GM12878 (cell line): ENCODE data around the gene HMBS. TPM values are rescaled to one million over a fixed set of nuclear protein-coding genes. Genes with fewer than 3 reads are reported as not detected.
A peak's percentile ranks its signal among the peaks of the same experiment; 100 is the strongest.

Source experiments
- ASH2L ChIP-seq: fragments of 300-600, 200-600 bp; sonication (generic); IDR thresholded peaks from 2 replicates; pipeline ENCODE4 v1.6.1; 2017; ENCODE audit warnings: low read depth, mild to moderate bottlenecking, borderline replicate concordance
- BHLHE40 ChIP-seq, 2 experiments: fragments of 450-650 bp in 1 of 2; IDR thresholded peaks; 2 replicates each; pipeline ENCODE4 v1.6.1; 2011 to 2017; ENCODE audit warnings: low read depth in 2 of 2, borderline replicate concordance in 1 of 2, improper control_type of control experiment in 1 of 2, low read length in 1 of 2, mild to moderate bottlenecking in 1 of 2
- CHD2 ChIP-seq: IDR thresholded peaks from 2 replicates; pipeline ENCODE4 v1.6.1; 2011; ENCODE audit warnings: low read depth, low read length, improper control_type of control experiment, borderline replicate concordance
- CREB1 ChIP-seq: IDR thresholded peaks from 2 replicates; pipeline ENCODE4 v1.6.1; 2012; ENCODE audit warnings: low read depth, mild to moderate bottlenecking, inconsistent platforms
- EED ChIP-seq: sonication (generic); IDR thresholded peaks from 2 replicates; pipeline ENCODE4 v1.6.1; 2016; ENCODE audit warnings: antibody characterized with exemption, low read depth
- GABPA ChIP-seq: IDR thresholded peaks from 2 replicates; pipeline ENCODE4 v1.6.1; 2014; ENCODE audit warnings: antibody characterized with exemption, low read depth, mild to moderate bottlenecking, inconsistent platforms
- JUNB ChIP-seq: IDR thresholded peaks from 2 replicates; pipeline ENCODE4 v1.6.1; 2016; ENCODE audit warnings: antibody characterized with exemption, mild to moderate bottlenecking
- KAT2A ChIP-seq: conservative IDR thresholded peaks from 2 replicates; pipeline ENCODE4 v1.6.1; 2011; ENCODE audit warnings: low read depth, low read length; ENCODE audit not compliant: control insufficient read depth
- LARP7 ChIP-seq: fragments of 450-650 bp; IDR thresholded peaks from 2 replicates; pipeline ENCODE4 v1.6.1; 2017; ENCODE audit warnings: mild to moderate bottlenecking
- NBN ChIP-seq: fragments of 450-650 bp; IDR thresholded peaks from 2 replicates; pipeline ENCODE4 v1.6.1; 2016
- SMARCA5 ChIP-seq: fragments of 450-650 bp; IDR thresholded peaks from 2 replicates; pipeline ENCODE4 v1.6.1; 2017; ENCODE audit warnings: mild to moderate bottlenecking
- SREBF1 ChIP-seq: IDR thresholded peaks from 2 replicates; pipeline ENCODE4 v1.6.1; 2012; ENCODE audit warnings: mild to moderate bottlenecking, low read length
- polyA plus RNA-seq, 11 experiments: library from polyadenylated mRNA; depleted of rRNA in 4 of 11; unstranded in 6 of 11; stranded (reverse) in 5 of 11; fragments of >200 nt; fragmentation: Nextera tagmentation in 4 of 11; fragmentation: Illumina TruSeq in 1 of 11; extraction: Ambion mirVana in 4 of 11; extraction: Trizol in 1 of 11; gene quantifications; 1 replicate in 1 of 11; 2 replicates in 10 of 11; pipeline versions ENCODE4 v1.2.1 to v1.2.3, GENCODE V29; 2011 to 2016; ENCODE audit warnings: inconsistent platforms in 2 of 11, missing spikeins in 2 of 11, low read depth in 1 of 11
- total RNA-seq, 4 experiments: library from RNA; depleted of rRNA in 3 of 4; stranded (reverse); fragments of >200 nt in 3 of 4; fragmentation: Illumina TruSeq in 1 of 4; extraction: Trizol in 1 of 4; gene quantifications; 2 replicates each; pipeline versions ENCODE4 v1.2.1 to v1.2.3, GENCODE V29; 2013 to 2021
- TF ChIP-seq, protein P1 (sequence below): fragments of 450-650 bp; IDR thresholded peaks from 2 replicates; pipeline ENCODE4 v1.6.1; 2018; ENCODE audit warnings: borderline replicate concordance, mild to moderate bottlenecking; ENCODE audit not compliant: partially characterized antibody
- TF ChIP-seq, protein P2 (sequence below): fragments of 450-650 bp; IDR thresholded peaks from 2 replicates; pipeline ENCODE4 v1.6.1; 2017; ENCODE audit warnings: borderline replicate concordance
- TF ChIP-seq, protein P3 (sequence below): IDR thresholded peaks from 2 replicates; pipeline ENCODE4 v1.6.1; 2012; ENCODE audit warnings: low read depth, low read length, improper control_type of control experiment
- TF ChIP-seq, protein P4 (sequence below): IDR thresholded peaks from 2 replicates; pipeline ENCODE4 v1.6.1; 2012; ENCODE audit warnings: low read depth, low read length, improper control_type of control experiment
- TF ChIP-seq, protein P5 (sequence below): fragments of 150-350 bp; IDR thresholded peaks from 2 replicates; pipeline ENCODE4 v1.6.1; 2014; ENCODE audit warnings: mild to moderate bottlenecking, low read depth, low read length
- TF ChIP-seq, protein P6 (sequence below): fragments of 450-650 bp; IDR thresholded peaks from 2 replicates; pipeline ENCODE4 v1.6.1; 2017; ENCODE audit warnings: mild to moderate bottlenecking, moderate library complexity

HMBS gene
- total and polyA plus RNA-seq, 10 of the 15 experiments (the other 5 are each of a cell fraction or from before 2014, with no cell fraction given) = 17.7 to 96.7 (median 49.7) TPM

DNA sequence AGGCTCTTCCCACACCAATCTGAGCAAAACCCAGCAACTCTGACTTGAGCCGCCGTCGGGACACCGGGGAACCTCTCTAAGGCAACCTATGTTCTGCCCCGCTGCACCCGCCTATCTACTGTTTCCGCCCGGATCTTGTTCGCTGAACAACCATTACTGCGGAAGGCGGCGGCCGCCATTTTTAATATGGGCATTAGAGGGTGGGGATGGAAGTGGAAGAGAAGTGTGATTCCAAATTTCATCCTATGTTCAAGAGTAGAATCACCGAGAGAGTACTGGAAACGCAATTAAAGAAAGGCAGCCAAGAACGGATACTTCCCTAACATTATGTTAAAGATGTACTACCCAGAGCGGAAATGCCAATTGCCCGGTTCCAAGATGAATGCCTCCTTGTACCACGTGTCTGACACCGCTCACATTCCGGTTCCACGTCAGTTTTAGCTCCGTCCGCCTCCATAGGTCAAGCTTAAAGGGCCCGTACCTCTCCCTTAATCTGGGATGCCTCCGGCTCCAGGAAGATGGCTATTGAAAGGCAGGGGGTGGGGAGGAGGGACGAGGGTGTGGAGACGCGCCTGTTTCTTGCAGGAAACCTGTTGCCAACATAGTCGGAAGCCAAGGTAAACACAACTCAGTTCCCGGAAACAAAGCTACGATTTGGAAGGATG is 17.2 kb downstream of the HMBS start, which contains the start of gene DPAGT1 (continued):
- TF ChIP-seq, protein P1, sequence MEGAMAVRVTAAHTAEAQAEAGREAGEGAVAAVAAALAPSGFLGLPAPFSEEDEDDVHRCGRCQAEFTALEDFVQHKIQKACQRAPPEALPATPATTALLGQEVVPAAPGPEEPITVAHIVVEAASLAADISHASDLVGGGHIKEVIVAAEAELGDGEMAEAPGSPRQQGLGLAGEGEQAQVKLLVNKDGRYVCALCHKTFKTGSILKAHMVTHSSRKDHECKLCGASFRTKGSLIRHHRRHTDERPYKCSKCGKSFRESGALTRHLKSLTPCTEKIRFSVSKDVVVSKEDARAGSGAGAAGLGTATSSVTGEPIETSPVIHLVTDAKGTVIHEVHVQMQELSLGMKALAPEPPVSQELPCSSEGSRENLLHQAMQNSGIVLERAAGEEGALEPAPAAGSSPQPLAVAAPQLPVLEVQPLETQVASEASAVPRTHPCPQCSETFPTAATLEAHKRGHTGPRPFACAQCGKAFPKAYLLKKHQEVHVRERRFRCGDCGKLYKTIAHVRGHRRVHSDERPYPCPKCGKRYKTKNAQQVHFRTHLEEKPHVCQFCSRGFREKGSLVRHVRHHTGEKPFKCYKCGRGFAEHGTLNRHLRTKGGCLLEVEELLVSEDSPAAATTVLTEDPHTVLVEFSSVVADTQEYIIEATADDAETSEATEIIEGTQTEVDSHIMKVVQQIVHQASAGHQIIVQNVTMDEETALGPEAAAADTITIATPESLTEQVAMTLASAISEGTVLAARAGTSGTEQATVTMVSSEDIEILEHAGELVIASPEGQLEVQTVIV = peak; percentile 86
- TF ChIP-seq GABPA (peak; percentile 94), CREB1 (peak; percentile 82; the same call in 1 of the 2 replicates), SMARCA5 (0 out of 2 replicates have a peak, but pooled peaks have one; percentile 22), CHD2 (no peak; the same call in 1 of the 2 replicates), NBN (peak; percentile 79; the same call in 1 of the 2 replicates), BHLHE40 (IDR thresholded peaks at IDR 0.05; ENCODE audit: borderline replicate concordance in 1 of 2, low read depth in 2 of 2, low read length in 1 of 2) (peak in 1 of 2 experiments; percentile 36; a peak in 1 of 4 replicates), ASH2L (0 out of 2 replicates have a peak, but pooled peaks have one; percentile 33), SREBF1 (no peak), KAT2A (no peak), JUNB (no peak), EED (peak; percentile 69; the same call in 1 of the 2 replicates), LARP7 (0 out of 2 replicates have a peak, but pooled peaks have one; percentile 33)
- TF ChIP-seq, protein P2, sequence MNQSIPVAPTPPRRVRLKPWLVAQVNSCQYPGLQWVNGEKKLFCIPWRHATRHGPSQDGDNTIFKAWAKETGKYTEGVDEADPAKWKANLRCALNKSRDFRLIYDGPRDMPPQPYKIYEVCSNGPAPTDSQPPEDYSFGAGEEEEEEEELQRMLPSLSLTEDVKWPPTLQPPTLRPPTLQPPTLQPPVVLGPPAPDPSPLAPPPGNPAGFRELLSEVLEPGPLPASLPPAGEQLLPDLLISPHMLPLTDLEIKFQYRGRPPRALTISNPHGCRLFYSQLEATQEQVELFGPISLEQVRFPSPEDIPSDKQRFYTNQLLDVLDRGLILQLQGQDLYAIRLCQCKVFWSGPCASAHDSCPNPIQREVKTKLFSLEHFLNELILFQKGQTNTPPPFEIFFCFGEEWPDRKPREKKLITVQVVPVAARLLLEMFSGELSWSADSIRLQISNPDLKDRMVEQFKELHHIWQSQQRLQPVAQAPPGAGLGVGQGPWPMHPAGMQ = no peak
- TF ChIP-seq, protein P3, sequence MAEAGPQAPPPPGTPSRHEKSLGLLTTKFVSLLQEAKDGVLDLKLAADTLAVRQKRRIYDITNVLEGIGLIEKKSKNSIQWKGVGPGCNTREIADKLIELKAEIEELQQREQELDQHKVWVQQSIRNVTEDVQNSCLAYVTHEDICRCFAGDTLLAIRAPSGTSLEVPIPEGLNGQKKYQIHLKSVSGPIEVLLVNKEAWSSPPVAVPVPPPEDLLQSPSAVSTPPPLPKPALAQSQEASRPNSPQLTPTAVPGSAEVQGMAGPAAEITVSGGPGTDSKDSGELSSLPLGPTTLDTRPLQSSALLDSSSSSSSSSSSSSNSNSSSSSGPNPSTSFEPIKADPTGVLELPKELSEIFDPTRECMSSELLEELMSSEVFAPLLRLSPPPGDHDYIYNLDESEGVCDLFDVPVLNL = no peak
- TF ChIP-seq, protein P4, sequence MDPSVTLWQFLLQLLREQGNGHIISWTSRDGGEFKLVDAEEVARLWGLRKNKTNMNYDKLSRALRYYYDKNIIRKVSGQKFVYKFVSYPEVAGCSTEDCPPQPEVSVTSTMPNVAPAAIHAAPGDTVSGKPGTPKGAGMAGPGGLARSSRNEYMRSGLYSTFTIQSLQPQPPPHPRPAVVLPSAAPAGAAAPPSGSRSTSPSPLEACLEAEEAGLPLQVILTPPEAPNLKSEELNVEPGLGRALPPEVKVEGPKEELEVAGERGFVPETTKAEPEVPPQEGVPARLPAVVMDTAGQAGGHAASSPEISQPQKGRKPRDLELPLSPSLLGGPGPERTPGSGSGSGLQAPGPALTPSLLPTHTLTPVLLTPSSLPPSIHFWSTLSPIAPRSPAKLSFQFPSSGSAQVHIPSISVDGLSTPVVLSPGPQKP = peak; percentile 69
- TF ChIP-seq, protein P5, sequence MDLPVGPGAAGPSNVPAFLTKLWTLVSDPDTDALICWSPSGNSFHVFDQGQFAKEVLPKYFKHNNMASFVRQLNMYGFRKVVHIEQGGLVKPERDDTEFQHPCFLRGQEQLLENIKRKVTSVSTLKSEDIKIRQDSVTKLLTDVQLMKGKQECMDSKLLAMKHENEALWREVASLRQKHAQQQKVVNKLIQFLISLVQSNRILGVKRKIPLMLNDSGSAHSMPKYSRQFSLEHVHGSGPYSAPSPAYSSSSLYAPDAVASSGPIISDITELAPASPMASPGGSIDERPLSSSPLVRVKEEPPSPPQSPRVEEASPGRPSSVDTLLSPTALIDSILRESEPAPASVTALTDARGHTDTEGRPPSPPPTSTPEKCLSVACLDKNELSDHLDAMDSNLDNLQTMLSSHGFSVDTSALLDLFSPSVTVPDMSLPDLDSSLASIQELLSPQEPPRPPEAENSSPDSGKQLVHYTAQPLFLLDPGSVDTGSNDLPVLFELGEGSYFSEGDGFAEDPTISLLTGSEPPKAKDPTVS = no peak
- TF ChIP-seq, protein P6, sequence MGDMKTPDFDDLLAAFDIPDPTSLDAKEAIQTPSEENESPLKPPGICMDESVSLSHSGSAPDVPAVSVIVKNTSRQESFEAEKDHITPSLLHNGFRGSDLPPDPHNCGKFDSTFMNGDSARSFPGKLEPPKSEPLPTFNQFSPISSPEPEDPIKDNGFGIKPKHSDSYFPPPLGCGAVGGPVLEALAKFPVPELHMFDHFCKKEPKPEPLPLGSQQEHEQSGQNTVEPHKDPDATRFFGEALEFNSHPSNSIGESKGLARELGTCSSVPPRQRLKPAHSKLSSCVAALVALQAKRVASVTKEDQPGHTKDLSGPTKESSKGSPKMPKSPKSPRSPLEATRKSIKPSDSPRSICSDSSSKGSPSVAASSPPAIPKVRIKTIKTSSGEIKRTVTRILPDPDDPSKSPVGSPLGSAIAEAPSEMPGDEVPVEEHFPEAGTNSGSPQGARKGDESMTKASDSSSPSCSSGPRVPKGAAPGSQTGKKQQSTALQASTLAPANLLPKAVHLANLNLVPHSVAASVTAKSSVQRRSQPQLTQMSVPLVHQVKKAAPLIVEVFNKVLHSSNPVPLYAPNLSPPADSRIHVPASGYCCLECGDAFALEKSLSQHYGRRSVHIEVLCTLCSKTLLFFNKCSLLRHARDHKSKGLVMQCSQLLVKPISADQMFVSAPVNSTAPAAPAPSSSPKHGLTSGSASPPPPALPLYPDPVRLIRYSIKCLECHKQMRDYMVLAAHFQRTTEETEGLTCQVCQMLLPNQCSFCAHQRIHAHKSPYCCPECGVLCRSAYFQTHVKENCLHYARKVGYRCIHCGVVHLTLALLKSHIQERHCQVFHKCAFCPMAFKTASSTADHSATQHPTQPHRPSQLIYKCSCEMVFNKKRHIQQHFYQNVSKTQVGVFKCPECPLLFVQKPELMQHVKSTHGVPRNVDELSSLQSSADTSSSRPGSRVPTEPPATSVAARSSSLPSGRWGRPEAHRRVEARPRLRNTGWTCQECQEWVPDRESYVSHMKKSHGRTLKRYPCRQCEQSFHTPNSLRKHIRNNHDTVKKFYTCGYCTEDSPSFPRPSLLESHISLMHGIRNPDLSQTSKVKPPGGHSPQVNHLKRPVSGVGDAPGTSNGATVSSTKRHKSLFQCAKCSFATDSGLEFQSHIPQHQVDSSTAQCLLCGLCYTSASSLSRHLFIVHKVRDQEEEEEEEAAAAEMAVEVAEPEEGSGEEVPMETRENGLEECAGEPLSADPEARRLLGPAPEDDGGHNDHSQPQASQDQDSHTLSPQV = no peak
